ENCODE data around the gene ADAMTSL3. TPM values are rescaled to one million over a fixed set of nuclear protein-coding genes. Genes with fewer than 3 reads are reported as not detected.

Gene ADAMTSL3
- total RNA-seq, 1 experiment from 2014 or later: 0.05 TPM

- Histone ChIP-seq H3K36me3 (ENCODE audit: control insufficient read depth in 1 of 2, insufficient read depth in 2 of 2, low read length in 2 of 2) (no peaks in the 10 kb centered on the region), H3K4me3 (replicated peaks in 1 of 2; ENCODE audit: low read depth in 1 of 2, low read length in 2 of 2) (no peak overlapping the region), H3K9me3 (ENCODE audit: control insufficient read depth in 1 of 2, insufficient read depth in 1 of 2, low read depth in 1 of 2, low read length in 2 of 2) (no peaks in the 10 kb centered on the region), H3K79me2 (ENCODE audit: insufficient read depth, low read length) (no peaks in the 10 kb centered on the region), H3K9ac (ENCODE audit: low read length) (no peak overlapping the region), H3K27ac (ENCODE audit: low read depth, low read length) (no peak overlapping the region), H3K4me2 (ENCODE audit: low read length) (no peak overlapping the region), H4K20me1 (ENCODE audit: insufficient read depth) (no peaks in the 10 kb centered on the region), H2AFZ (ENCODE audit: low read depth, low read length, poor library complexity, severe bottlenecking) (no peak overlapping the region), H3K4me1 (ENCODE audit: control insufficient read depth in 1 of 2, insufficient read depth in 2 of 2, low read length in 2 of 2) (no peaks in the 10 kb centered on the region), H3K27me3 (ENCODE audit: insufficient read depth, low read length) (peaks cover 47% of the 10 kb centered on the region; the same call in 1 of the 2 replicates), H3K9me2 (ENCODE audit: insufficient read depth) (no peaks in the 10 kb centered on the region)
- no TSS peak for BruUV-seq (replicated peaks)
- no peak for TF ChIP-seq EZH2phosphoT487 (IDR thresholded peaks at IDR 0.05; ENCODE audit: borderline replicate concordance)
- TF ChIP-seq TCF7L2 (IDR thresholded peaks at IDR 0.05; ENCODE audit: borderline replicate concordance, extremely low read depth, insufficient read depth, insufficient read length): no peak
- no peak for TF ChIP-seq POLR2A (IDR thresholded peaks at IDR 0.05; ENCODE audit: borderline replicate concordance, extremely low read depth, insufficient read depth, insufficient read length)
- no peak for TF ChIP-seq SIN3A (IDR thresholded peaks at IDR 0.05; ENCODE audit: low read depth)
- TF ChIP-seq RAD21 (IDR thresholded peaks at IDR 0.05; ENCODE audit: low read depth): no peak
- TF ChIP-seq POLR2AphosphoS5 (IDR thresholded peaks at IDR 0.05; ENCODE audit: low read depth, low read length): no peak
- no peak for TF ChIP-seq MAX (IDR thresholded peaks at IDR 0.05)
- TF ChIP-seq FOSL1 (IDR thresholded peaks at IDR 0.05; ENCODE audit: low read depth): no peak
- TF ChIP-seq ELF1 (IDR thresholded peaks at IDR 0.05; ENCODE audit: borderline replicate concordance, low read depth): no peak
- no peak for TF ChIP-seq JUND (IDR thresholded peaks at IDR 0.05)
- ChIA-PET POLR2A (no interaction called here), CTCF (no interaction called here), RAD21 (ENCODE audit: low non-redundant PET in 1 of 2, low total read pairs in 2 of 2, uncharacterized antibody in 2 of 2, unreplicated experiment in 2 of 2) (no interaction called here)
- ATAC-seq (no peak), DNase-seq (ENCODE audit: low read depth, low spot score) (no peak)
- intact Hi-C loops (cut with micrococcal nuclease): no loop called here
Observed at GRCh38 chr15:83682476-83683088, 28.7 kb downstream of the ADAMTSL3 start.

DNA sequence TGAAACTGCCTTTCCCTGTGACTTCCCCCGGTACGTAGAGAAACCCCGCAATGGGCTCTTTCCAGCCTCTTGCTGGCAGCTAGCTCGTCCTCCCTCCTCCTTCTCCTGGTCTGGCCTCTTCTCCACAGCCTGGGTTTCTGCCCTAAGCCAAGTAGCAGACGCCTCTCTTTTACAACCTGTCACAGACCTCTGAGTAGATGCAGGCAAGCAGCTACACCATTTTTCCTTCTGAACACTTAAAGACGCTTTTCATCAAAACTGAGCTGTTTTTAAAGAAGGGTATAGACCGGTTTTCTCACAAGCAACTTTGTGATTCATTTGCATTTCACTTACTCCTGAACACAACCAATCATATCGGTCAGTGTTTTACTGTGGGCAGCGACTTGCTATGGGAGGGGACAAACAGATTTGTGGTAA is 32.0 kb downstream of the ADAMTSL3 start:
- Histone ChIP-seq H3K9me2 (ENCODE audit: insufficient read depth) (no peaks in the 10 kb centered on the region), H3K4me2 (ENCODE audit: low read length) (no peak overlapping the region), H4K20me1 (ENCODE audit: insufficient read depth) (no peaks in the 10 kb centered on the region), H3K27ac (ENCODE audit: low read depth, low read length) (no peak overlapping the region), H2AFZ (ENCODE audit: low read depth, low read length, poor library complexity, severe bottlenecking) (no peak overlapping the region), H3K9ac (ENCODE audit: low read length) (no peak overlapping the region), H3K9me3 (ENCODE audit: control insufficient read depth in 1 of 2, insufficient read depth in 1 of 2, low read depth in 1 of 2, low read length in 2 of 2) (no peaks in the 10 kb centered on the region), H3K27me3 (ENCODE audit: insufficient read depth, low read length) (peaks cover 60% of the 10 kb centered on the region), H3K4me1 (ENCODE audit: control insufficient read depth in 1 of 2, insufficient read depth in 2 of 2, low read length in 2 of 2) (no peaks in the 10 kb centered on the region), H3K36me3 (ENCODE audit: control insufficient read depth in 1 of 2, insufficient read depth in 2 of 2, low read length in 2 of 2) (no peaks in the 10 kb centered on the region), H3K79me2 (ENCODE audit: insufficient read depth, low read length) (no peaks in the 10 kb centered on the region), H3K4me3 (replicated peaks in 1 of 2; ENCODE audit: low read depth in 1 of 2, low read length in 2 of 2) (no peak overlapping the region)
- DNase-seq (ENCODE audit: low read depth, low spot score): no peak
- no TSS peak for BruUV-seq (replicated peaks)
- intact Hi-C loops (cut with micrococcal nuclease): no loop called here
- no peak for TF ChIP-seq SRF (IDR thresholded peaks at IDR 0.05; ENCODE audit: low read depth)
- no peak for TF ChIP-seq EZH2phosphoT487 (IDR thresholded peaks at IDR 0.05; ENCODE audit: borderline replicate concordance)
- no peak for ATAC-seq
- CTCF ChIA-PET: interaction anchor here (0.5 kb wide), 1 partner anchor 221 kb away, joined by 3 read pairs; no protein-coding TSS in a partner anchor
- POLR2A ChIA-PET: no interaction called here
- RAD21 ChIA-PET (ENCODE audit: low non-redundant PET in 1 of 2, low total read pairs in 2 of 2, uncharacterized antibody in 2 of 2, unreplicated experiment in 2 of 2): no interaction called here

Data from HCT116 (cell line).